HEK293 (cell line): ENCODE measurements around the gene SLC6A4.

Experiments used
- CTCF ChIA-PET: fragments of 350-600 bp; formaldehyde crosslinking; extraction: SDS; loops from one replicate; lab custom pipeline; 2021; ENCODE audit warnings: antibody characterized with exemption; lab: Yijun Ruan, JAX
- POLR2A ChIA-PET: fragments of 300-600 bp; formaldehyde crosslinking; extraction: SDS; loops from one replicate; lab custom pipeline; 2020; ENCODE audit warnings: antibody characterized with exemption, inconsistent platforms; lab: Yijun Ruan, JAX
- H3K27ac ChIP-seq: fragments of 200-500 bp; sonication (Bioruptor generic); 2 replicates; pipeline ENCODE4 v1.5.1; 2014; ENCODE audit warnings: low read depth, low read length, control low read depth, inconsistent platforms; ENCODE audit errors: extremely low read depth
- H3K36me3 ChIP-seq, 2 experiments: fragments of 200-500 bp in 1 of 2; sonication (Bioruptor generic) in 1 of 2; 1 replicate in 1 of 2; 2 replicates in 1 of 2; pipeline ENCODE4 v1.5.1; 2014 to 2017; ENCODE audit warnings: inconsistent platforms in 2 of 2, low read length in 2 of 2; ENCODE audit not compliant: control insufficient read depth in 2 of 2, insufficient read depth in 1 of 2
- H3K4me1 ChIP-seq: fragments of 200-500 bp; sonication (Bioruptor generic); 2 replicates; pipeline ENCODE4 v1.5.1; 2014; ENCODE audit warnings: mild to moderate bottlenecking, low read length, inconsistent platforms; ENCODE audit not compliant: control insufficient read depth, insufficient read depth
- H3K4me3 ChIP-seq: 2 replicates; pipeline ENCODE4 v1.5.1; 2011; ENCODE audit warnings: low read depth, mild to moderate bottlenecking, control low read depth, low read length, moderate library complexity
- H3K9me3 ChIP-seq: fragments of 200-500 bp; sonication (Bioruptor generic); 2 replicates; pipeline ENCODE4 v1.5.1; 2014; ENCODE audit warnings: low read depth, low read length, inconsistent platforms; ENCODE audit not compliant: control insufficient read depth, insufficient read depth
- FEZF1 ChIP-seq: fragments of 450-650 bp; formaldehyde crosslinking; IDR thresholded peaks from 2 replicates; pipeline ENCODE4 v1.5.1; 2016; ENCODE audit warnings: missing biosample characterization, missing genetic modification characterization
- KLF8 ChIP-seq: fragments of 450-650 bp; formaldehyde crosslinking; IDR thresholded peaks from 2 replicates; pipeline ENCODE4 v1.5.1; 2016; ENCODE audit warnings: missing biosample characterization, missing genetic modification characterization
- MYNN ChIP-seq: fragments of 450-650 bp; formaldehyde crosslinking; IDR thresholded peaks from 2 replicates; pipeline ENCODE4 v1.5.1; 2016; ENCODE audit warnings: missing biosample characterization, missing genetic modification characterization, borderline replicate concordance
- ZFHX2 ChIP-seq: fragments of 450-650 bp; formaldehyde crosslinking; conservative IDR thresholded peaks from 2 replicates; pipeline ENCODE4 v1.5.1; 2016; ENCODE audit warnings: missing biosample characterization, missing genetic modification characterization
- ZFP37 ChIP-seq: fragments of 450-650 bp; formaldehyde crosslinking; IDR thresholded peaks from 2 replicates; pipeline ENCODE4 v1.5.1; 2016; ENCODE audit warnings: missing biosample characterization, missing genetic modification characterization
- ZNF112 ChIP-seq: fragments of 450-650 bp; formaldehyde crosslinking; IDR thresholded peaks from 2 replicates; pipeline ENCODE4 v1.5.0; 2017; ENCODE audit warnings: missing biosample characterization, missing genetic modification characterization
- ZNF19 ChIP-seq: fragments of 450-650 bp; formaldehyde crosslinking; IDR thresholded peaks from 2 replicates; pipeline ENCODE4; 2016; ENCODE audit warnings: missing biosample characterization, missing genetic modification characterization, low read depth
- ZNF2 ChIP-seq: fragments of 450-650 bp; formaldehyde crosslinking; IDR thresholded peaks from 2 replicates; pipeline ENCODE4 v1.5.1; 2016; ENCODE audit warnings: missing biosample characterization, missing genetic modification characterization
- ZNF202 ChIP-seq: fragments of 450-650 bp; formaldehyde crosslinking; IDR thresholded peaks from 2 replicates; pipeline ENCODE4 v1.5.1; 2016; ENCODE audit warnings: missing biosample characterization, missing genetic modification characterization, borderline replicate concordance
- ZNF23 ChIP-seq: fragments of 450-650 bp; formaldehyde crosslinking; IDR thresholded peaks from 2 replicates; pipeline ENCODE4 v1.5.1; 2016; ENCODE audit warnings: missing biosample characterization, missing genetic modification characterization, borderline replicate concordance
- ZNF350 ChIP-seq: fragments of 450-650 bp; formaldehyde crosslinking; IDR thresholded peaks from 2 replicates; pipeline ENCODE4 v1.5.0; 2017; ENCODE audit warnings: missing biosample characterization, mild to moderate bottlenecking, missing genetic modification characterization
- ZNF391 ChIP-seq: fragments of 450-650 bp; formaldehyde crosslinking; IDR thresholded peaks from 2 replicates; pipeline ENCODE4 v1.5.1; 2016; ENCODE audit warnings: low read depth, missing biosample characterization, missing genetic modification characterization, borderline replicate concordance
- ZNF549 ChIP-seq: fragments of 450-650 bp; IDR thresholded peaks from 2 replicates; pipeline ENCODE4 v1.5.1; 2018; ENCODE audit warnings: missing biosample characterization, missing genetic modification characterization, mild to moderate bottlenecking, inconsistent platforms, moderate library complexity
- ZNF561 ChIP-seq: fragments of 450-650 bp; IDR thresholded peaks from 2 replicates; pipeline ENCODE4 v1.5.1; 2018; ENCODE audit warnings: missing biosample characterization, missing genetic modification characterization, borderline replicate concordance
- ZNF610 ChIP-seq: fragments of 450-650 bp; formaldehyde crosslinking; IDR thresholded peaks from 2 replicates; pipeline ENCODE4 v1.5.1; 2016; ENCODE audit warnings: missing biosample characterization, missing genetic modification characterization, borderline replicate concordance
- ZNF843 ChIP-seq: fragments of 450-650 bp; formaldehyde crosslinking; IDR thresholded peaks from 2 replicates; pipeline ENCODE4 v1.5.1; 2016; ENCODE audit warnings: missing biosample characterization, missing genetic modification characterization
- TF ChIP-seq, protein P1 (sequence below): fragments of 450-650 bp; formaldehyde crosslinking; IDR thresholded peaks from 2 replicates; pipeline ENCODE4 v1.5.1; 2017; ENCODE audit warnings: missing biosample characterization, missing genetic modification characterization
- TF ChIP-seq, protein P2 (sequence below): fragments of 450-650 bp; formaldehyde crosslinking; IDR thresholded peaks from 2 replicates; pipeline ENCODE4 v1.5.1; 2017; ENCODE audit warnings: missing biosample characterization, mild to moderate bottlenecking, missing genetic modification characterization, moderate library complexity
- TF ChIP-seq, protein P3 (sequence below): fragments of 450-650 bp; formaldehyde crosslinking; IDR thresholded peaks from 2 replicates; pipeline ENCODE4 v1.5.1; 2016; ENCODE audit warnings: missing biosample characterization, missing genetic modification characterization

The SLC6A4 gene

DNA sequence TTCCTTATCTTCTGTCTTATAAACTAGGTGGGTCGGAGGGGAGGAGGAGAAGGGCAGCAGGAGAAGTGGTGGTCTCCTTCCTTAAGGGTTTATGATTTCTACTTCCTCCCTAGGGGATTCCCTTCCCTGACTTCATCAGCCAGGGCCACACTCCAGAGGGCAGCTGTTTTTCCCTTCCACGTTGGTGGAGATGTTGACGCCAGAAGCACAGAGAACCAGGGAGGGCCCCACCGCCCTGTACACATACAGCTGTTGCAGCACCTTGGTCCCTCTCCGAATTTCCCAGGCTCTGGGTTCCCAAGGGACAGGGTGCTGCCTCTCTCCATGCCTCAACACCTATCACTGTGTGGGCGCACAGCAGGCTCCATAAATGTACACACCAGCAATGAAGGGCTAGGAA lies 5.6 kb upstream of the SLC6A4 start:
- POLR2A ChIA-PET = no interaction called here
- Histone ChIP-seq H3K36me3 (no peaks in the 10 kb centered on the region), H3K4me1 (no peaks in the 10 kb centered on the region), H3K9me3 (no peaks in the 10 kb centered on the region), H3K4me3 (no peak overlapping the region), H3K27ac (no peak overlapping the region)
- no peak for TF ChIP-seq ZFHX2 (tag by site-specific recombination)
- TF ChIP-seq ZNF2 (tag by site-specific recombination) = no peak
- no peak for TF ChIP-seq MYNN (tag by site-specific recombination)
- no peak for TF ChIP-seq ZNF610 (tag by site-specific recombination)
- TF ChIP-seq ZNF350 (tag by site-specific recombination) = no peak
- no peak for TF ChIP-seq ZNF561 (tag by site-specific recombination)
- TF ChIP-seq ZNF23 (tag by site-specific recombination) = no peak
- TF ChIP-seq, protein P1, sequence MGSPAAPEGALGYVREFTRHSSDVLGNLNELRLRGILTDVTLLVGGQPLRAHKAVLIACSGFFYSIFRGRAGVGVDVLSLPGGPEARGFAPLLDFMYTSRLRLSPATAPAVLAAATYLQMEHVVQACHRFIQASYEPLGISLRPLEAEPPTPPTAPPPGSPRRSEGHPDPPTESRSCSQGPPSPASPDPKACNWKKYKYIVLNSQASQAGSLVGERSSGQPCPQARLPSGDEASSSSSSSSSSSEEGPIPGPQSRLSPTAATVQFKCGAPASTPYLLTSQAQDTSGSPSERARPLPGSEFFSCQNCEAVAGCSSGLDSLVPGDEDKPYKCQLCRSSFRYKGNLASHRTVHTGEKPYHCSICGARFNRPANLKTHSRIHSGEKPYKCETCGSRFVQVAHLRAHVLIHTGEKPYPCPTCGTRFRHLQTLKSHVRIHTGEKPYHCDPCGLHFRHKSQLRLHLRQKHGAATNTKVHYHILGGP (tag by site-specific recombination) = no peak
- no peak for TF ChIP-seq ZNF19 (tag by site-specific recombination)
- no peak for TF ChIP-seq ZNF843
- TF ChIP-seq, protein P2, sequence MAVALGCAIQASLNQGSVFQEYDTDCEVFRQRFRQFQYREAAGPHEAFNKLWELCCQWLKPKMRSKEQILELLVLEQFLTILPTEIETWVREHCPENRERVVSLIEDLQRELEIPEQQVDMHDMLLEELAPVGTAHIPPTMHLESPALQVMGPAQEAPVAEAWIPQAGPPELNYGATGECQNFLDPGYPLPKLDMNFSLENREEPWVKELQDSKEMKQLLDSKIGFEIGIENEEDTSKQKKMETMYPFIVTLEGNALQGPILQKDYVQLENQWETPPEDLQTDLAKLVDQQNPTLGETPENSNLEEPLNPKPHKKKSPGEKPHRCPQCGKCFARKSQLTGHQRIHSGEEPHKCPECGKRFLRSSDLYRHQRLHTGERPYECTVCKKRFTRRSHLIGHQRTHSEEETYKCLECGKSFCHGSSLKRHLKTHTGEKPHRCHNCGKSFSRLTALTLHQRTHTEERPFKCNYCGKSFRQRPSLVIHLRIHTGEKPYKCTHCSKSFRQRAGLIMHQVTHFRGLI (tag by site-specific recombination) = no peak
- TF ChIP-seq ZNF112 (tag by site-specific recombination) = no peak
- TF ChIP-seq, protein P3, sequence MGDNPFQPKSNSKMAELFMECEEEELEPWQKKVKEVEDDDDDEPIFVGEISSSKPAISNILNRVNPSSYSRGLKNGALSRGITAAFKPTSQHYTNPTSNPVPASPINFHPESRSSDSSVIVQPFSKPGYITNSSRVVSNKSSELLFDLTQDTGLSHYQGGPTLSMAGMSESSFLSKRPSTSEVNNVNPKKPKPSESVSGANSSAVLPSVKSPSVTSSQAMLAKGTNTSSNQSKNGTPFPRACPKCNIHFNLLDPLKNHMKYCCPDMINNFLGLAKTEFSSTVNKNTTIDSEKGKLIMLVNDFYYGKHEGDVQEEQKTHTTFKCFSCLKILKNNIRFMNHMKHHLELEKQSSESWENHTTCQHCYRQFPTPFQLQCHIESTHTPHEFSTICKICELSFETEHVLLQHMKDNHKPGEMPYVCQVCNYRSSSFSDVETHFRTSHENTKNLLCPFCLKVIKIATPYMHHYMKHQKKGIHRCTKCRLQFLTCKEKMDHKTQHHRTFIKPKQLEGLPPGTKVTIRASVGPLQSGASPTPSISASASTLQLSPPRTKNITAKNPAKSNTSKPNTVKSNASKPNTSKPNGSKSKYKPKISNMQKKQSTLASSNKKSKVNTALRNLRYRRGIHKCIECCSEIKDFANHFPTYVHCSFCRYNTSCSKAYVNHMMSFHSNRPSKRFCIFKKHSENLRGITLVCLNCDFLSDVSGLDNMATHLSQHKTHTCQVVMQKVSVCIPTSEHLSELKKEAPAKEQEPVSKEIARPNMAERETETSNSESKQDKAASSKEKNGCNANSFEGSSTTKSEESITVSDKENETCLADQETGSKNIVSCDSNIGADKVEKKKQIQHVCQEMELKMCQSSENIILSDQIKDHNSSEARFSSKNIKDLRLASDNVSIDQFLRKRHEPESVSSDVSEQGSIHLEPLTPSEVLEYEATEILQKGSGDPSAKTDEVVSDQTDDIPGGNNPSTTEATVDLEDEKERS (tag by site-specific recombination) = no peak
- TF ChIP-seq KLF8 (tag by site-specific recombination) = no peak
- no peak for TF ChIP-seq ZNF391 (tag by site-specific recombination)
- CTCF ChIA-PET = interaction anchor here (0.5 kb wide), 1 partner anchor 236 kb away, joined by 3 read pairs; the partner anchor contains the start of gene GOSR1

DNA sequence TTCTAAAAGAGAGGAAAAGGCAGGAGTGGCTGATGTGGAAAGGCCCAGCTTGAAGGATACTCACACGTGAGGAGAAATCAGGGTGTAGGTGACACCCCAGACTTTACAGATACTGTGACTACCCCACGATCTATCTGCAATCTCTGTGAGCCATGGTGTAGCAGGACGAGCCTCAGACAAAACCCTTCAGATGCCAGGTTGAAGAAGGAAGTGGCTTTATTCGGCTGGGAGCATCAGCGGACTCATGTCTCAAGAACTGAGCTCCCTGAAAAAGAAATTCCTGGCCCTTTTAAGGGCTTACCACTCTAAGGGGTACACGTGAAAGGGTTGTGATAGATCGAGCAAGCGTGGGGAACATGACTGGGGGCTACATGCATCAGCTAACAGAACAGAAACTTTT lies 4.7 kb upstream of the SLC6A4 start:
- ChIA-PET POLR2A (no interaction called here), CTCF (no interaction called here)
- Histone ChIP-seq H3K9me3 (no peaks in the 10 kb centered on the region), H3K4me1 (peaks cover 2% of the 10 kb centered on the region; the same call in 1 of the 2 replicates), H3K36me3 (no peaks in the 10 kb centered on the region), H3K4me3 (no peak overlapping the region), H3K27ac (no peak overlapping the region)
- TF ChIP-seq ZNF202 (tag by site-specific recombination) (no peak), FEZF1 (no peak), ZNF549 (no peak), ZFP37 (tag by site-specific recombination) (no peak)
